GM18520 (cell line): ENCODE data around the gene NTN4.
"Not testable (repeated sequence)": the region's sequence is repeated elsewhere in the genome, so short reads cannot be mapped to it uniquely, and the experiment has no call there.

ENCODE experiments used
- ATAC-seq: cut with Tn5 transposase; IDR thresholded peaks from one replicate; pipeline ENCODE4 v1.9.1; 2021; ENCODE audit not compliant: unreplicated experiment

NTN4 gene

DNA sequence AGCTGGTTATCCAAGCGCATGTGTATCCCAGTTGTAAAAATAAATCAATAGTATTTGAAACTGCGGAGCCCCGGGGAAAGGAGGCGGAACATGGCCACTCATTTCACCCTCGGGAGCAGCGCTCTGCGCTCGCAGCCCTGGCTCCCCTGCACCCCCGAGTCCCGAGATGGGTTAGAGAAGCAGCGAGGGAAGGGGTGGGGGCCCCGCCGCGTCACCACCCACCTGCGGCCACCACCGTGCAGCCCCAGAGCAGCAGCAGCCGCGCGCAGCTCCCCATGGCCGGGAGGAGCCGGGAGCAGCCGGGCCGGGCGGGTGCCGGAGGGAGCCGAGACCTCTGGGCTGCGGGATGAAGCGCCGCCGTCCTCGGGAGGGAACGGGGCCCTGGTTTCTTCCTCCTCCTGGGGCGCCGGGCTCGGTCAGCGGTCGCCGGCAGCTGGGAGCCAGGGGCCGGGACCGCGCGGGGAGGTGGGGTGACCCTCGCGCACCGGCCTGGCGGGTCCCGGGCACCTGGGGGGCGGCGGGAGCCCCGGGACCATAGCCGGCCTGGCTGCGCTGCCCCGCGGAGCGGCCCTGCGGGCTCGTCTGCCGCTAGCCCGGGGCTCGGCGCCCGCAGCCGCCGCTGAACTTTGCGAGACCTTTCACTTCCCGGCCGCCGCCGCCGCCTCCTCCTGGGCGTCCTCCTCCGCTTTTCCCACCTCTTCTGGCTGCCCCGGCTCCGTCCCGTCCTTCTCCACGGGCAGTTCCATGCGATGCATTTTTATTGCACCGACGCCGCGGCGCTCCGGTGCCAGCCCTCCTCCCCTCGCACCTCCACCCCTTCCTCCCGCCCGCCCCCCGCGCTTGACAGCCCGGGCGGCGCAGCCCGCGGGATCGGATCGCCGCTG lies at the start of gene NTN4:
Gene NTN4 (minus strand): TSS at position 732 of the 884 bp plus-strand sequence. CDS start 455 bp downstream, at position 277.
- ATAC-seq, result no peak

DNA sequence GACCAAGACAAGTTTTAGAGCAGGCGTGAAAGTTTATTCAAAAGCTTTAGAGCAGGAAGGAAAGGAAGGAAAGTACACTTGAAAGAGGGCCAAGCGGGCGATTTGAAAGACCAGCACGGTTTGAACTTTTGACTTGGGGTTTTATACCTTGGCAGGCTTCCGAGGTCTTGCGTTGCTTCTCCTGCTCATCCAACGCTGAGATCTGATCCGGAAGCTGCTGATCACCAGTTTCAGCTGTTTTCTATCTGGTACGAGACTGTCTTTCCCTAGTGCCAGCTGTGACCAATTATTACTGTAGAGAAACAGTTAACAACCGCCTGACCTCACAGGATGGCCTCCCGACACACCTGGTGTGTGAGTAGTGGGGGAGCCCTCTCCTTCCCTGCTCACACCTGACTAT lies 47.6 kb upstream of the NTN4 start:
- ATAC-seq, result no peak

DNA sequence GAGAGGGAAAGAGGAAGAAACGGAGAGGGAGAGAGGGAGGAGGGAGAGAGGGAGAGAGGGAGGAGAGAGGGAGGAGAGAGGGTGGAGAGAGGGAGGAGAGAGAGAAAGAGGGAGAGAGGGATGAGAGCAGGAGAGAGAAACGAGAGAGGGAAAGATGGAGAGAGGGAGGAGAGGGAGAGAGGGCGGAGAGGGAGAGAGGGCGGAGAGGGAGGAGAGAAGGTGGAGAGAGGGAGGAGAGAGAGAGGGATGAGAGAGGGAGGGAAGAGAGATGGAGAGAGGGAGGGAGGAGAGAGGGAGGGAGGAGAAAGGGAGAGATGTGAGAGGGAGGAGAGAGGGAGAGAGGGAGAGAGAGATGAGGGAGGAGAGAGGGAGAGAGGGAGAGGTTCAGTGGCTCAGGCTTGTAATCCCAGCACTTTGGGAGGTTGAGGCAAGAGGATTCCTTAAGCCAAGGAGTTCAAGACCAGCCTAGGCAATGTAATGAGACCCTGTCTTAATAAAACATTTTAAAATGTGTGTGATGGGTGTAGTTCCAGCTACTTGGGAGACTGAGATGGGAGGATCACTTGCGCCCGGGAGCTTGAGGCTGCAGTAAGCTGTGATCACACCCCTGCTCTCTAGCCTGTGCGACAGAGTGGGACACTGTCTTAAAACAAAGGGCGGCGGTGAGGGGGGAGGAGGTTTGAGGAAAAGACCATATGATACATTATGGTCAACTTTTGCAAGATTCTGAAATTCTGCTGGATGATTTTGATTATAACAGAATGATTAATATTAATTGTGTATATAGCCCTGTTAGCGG lies 46.9 kb upstream of the NTN4 start:
- no peak for ATAC-seq

DNA sequence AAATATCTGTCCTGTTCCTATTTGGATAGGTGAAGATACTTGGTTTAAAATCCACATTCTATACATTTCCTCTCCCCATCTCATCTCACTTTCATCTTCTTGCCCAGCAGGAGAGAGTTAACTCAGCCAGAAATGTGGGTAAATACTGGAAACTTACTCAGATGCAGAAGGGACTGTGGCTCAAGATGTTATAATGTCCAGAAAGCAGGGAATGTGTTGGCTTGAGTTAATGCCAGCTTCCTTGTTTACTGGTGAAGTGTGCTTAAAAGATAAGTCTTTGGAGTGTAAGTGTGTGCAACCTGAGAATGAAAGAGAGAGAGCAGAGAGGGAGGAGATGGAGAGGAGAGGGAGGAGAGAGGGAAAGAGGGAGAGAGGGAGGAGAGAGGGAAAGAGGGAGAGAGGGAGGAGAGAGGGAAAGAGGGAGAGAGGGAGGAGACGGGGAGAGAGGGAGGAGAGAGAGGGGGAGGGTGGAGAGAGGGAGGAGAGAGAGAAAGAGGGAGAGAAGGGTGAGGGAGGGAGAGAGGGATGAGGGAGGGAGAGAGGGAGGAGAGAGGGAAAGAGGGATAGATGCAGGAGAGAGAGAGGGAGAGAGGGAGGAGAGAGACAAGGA lies 46.2 kb upstream of the NTN4 start:
- no peak for ATAC-seq

DNA sequence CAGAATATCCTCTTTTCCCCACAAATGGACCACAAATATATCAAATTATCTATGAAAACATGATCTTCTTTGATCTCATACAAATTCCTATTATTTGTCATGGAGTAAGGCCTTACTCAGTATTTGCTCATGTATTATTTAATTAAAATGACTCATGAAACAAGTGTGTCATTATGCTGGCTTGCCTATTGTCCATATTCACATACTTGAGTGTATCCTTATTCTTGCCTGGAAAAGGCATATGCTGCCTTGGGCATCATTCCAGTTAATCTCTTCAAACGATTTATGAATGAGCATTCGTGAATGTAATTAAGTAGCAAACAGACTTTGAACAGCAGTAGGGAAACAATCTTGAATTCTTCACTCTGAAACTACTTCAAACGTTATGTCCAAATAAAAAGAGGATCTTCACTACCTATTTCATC lies 45.6 kb upstream of the NTN4 start:
- no peak for ATAC-seq

DNA sequence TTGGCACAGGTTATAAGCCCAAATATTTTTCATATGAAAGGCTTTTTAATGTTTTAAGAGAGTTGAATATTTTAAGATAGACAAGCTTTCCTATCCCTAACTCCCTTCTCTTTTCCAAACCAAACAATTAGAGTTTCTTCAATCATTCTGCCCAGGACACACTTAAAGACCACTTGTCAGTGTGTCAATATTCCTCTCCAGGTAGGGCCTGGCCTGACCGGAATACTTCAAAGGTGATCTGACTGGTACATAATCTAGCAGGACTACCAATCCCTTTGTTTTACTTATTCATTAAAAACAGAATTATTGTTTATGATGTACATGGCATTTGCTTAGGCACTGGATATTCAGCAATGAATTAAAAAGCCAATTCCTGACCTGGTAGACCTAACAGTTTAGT lies 44.0 kb upstream of the NTN4 start:
- no peak for ATAC-seq

DNA sequence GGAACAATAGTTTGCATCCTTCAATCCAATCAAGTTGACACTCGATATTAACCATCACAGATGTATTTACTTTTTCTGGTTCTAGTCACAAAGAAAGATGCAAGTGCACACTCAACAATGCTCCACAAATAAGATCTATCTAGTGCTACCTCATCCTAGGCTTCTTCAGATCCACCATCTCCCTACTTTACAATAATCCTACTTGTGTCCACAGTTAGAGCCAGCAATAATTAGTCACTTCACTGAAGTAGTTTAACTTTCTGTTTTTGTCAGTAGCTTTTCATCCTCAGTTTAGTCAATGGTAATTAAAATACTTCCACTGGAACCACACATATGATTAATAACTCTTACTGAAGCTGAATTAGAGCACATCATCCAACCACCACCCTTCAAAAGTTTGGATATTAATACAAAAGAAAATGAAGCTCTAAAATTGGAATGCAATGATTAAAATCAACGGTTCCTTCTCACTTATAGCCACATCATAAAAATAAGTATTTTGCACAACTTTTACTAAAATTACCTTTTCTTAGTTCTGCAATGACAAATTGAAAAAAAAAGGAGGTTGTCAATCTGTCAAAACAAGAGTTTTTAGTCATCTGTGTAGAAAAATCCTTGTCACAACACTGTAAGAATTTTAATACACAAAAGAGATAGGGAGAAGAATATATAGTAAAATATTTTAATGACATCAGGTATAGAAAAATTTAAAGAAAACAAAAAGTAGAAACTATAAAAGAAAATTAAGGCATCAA lies 39.9 kb upstream of the NTN4 start:
- no peak for ATAC-seq

DNA sequence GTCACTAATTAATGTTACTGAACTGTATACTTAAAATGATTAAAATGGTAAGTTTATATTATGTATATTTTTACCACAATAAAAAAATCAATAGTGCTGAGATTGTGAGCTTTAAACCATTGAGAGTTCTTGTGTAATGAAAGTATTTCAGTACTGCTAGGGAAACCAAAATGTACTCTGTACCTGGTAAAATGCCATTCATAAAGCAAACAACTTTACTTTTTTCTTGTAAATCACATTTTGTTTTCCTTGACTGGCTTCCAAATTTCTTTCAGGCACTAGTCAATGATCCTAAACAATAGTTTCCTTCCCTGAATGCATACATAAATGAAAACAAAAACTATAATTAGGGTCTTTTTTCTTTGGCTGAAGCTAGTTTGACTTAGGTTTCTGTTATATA lies 38.8 kb upstream of the NTN4 start:
- ATAC-seq, result no peak

DNA sequence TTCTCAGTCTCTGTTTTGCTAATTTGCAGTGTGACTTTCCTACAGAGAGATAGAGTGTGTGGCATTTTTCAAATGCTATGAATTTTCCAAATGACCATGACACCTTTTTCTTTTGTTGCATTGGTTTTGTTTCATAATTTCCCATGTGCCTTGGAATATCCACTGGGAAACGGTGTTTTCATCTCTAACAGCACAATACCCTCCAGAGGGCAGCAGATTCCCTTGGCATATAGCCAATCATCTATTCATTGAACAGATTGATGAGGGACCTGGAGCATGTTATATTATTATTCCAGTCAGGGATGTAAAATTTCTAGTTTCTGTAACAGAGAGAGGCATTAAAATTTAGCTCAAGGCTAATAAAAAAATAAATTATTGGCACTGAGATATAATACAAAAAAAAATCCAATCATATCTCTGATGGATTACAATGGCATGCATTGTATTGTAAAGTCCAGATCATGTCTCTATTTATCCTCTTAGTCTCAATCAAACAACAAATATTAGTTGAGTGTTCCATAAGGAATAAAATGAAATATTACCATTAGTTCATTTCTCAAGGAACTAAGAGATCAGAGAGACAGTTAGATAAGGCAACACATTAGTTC lies 29.6 kb upstream of the NTN4 start:
- no peak for ATAC-seq

DNA sequence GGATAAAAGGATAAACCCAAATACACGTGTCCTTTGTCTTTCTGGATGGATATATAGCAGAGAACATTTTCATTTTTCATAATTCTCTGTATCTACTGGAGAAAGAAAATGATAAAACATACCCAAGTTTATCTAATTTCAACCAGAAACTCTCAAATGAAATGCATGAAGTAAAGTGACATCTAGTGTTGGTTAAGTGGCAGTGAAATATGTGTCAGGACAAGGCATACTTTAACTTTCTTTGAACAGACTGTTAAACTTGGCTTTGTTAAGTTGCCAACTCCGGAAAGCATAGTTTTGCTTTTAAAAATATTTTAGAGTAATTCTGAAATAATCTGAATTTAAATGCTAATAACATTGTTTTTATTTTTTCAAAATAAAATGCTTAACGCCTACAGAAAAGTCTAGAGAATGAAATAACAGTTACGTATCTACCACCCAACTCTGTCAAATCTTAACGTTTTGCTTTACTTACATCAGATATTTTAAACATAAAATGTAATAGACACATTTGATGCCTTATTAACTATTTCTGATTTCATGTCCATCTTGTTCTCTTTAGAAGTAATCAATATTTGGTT lies 25.2 kb upstream of the NTN4 start:
- ATAC-seq, result no peak

DNA sequence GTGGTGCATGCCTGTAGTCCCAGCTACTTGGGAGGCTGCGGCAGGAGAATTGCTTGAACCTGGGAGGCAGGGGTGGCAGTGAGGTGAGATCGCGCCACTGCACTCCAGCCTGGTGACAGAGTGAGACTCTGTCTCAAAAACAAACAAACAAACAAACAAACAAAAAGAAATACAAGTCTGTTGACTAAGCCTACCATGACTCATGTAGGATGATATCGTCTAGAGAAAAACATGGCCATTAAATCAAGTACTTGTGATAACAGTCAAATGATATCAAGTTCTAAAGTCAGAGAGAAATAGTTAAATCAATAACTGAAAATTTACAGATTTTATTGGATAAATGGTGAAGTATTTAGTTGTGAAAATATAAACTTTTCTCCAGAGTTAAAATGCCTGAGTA lies 21.6 kb upstream of the NTN4 start:
- not testable (repeated sequence) for ATAC-seq

DNA sequence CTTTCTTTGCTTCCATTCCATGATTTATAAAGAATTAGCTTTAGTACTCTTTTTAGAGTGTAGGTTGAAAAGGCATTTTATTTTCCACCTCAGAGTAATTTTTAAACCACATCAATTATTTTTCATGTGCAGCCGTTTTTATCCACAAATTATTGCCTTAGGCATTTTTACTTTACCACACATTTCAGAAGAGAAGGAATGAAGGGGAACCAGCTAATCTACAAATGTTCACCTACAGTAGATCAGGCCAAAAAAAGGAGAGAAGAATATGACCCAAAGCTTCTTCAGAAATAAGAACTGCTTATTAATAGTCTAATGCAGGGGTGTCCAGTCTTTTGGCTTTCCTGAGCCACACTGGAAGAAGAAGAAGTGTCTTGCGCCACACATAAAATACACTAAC lies 19.8 kb upstream of the NTN4 start:
- no peak for ATAC-seq

DNA sequence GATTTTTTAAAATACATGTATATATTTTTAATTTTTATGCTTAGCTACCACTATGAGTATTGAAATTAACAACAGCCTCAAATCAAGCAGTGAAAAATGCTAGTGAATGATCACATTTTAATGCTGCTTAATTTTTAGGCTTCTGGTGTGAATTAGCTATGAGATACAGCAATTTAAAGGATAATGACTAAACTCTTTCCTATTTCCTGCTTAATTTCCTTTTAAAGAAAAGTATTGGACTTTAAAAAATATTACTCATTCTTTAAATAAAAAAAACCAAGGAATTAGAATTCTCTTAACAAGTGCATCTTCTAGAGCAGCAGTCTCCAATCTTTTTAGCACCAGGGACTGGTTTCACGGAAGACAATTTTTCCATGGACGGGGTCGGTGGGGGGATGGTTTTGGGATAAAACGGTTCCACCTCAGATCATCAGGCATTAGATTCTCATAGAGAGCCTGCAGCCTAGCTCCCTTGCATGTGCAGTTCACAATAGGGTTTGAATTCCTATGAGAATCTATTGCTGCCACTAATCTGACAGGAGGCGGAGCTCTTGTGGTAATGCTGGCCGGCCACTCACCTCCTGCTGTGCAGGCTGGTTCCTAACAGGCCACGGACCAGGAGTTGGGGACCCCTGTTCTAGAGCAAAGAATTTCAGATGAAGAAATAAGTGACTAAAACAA lies 18.6 kb upstream of the NTN4 start:
- no peak for ATAC-seq

DNA sequence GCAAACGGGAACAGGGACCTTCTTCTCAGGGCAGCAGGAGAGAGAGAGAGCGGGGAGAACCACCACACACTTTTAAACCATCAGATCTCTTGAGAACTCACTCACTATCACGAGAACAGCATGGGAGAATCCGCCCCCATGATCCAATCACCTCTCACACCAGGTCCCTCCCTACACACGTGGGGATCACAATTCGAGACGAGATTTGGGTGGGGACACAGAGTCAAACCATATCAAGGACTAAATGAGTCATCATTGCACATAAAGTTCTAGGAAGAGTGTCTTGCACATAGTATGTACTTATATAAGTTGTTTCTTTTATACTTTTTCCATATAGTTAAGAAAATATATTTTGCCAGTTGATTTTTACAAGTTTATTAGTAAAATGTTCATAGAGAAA lies 17.6 kb upstream of the NTN4 start:
- no peak for ATAC-seq

DNA sequence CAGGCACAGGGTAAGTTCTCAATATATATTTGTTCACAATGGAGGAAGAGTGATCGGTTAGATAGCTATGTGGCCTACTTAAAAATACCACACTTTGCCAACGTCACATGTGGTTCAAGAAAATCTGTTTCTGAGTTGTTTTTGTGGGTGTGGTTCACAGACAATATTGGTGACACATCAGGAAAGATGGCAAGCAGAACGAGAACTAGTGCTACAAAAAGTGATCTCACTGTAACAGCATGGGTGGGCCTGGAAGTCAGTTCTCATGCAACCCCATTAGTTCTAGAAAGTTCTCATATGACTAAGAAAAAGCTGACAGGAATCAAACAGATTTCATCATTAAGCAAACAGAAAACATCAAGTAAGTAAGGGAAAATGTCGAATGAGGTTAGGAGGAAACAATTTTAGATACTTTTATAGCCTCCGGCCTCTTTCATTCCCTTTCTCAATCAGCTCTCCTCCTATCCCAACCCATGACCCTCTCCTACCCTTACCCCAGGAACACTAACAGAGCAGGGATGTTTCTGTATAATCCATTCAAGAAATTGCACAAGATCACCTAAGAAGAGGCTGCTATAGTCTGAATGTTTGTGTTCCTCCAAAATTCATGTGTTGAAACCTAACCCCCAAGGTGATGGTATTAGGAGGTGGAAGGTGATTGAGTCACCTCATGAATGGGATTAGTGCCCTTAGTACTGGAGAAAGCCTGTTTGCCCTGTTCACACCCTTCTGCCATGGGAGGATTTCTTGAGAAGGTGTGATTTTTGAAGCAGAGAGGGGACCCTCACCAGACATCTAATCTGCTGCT lies 15.5 kb upstream of the NTN4 start:
- ATAC-seq, result no peak

DNA sequence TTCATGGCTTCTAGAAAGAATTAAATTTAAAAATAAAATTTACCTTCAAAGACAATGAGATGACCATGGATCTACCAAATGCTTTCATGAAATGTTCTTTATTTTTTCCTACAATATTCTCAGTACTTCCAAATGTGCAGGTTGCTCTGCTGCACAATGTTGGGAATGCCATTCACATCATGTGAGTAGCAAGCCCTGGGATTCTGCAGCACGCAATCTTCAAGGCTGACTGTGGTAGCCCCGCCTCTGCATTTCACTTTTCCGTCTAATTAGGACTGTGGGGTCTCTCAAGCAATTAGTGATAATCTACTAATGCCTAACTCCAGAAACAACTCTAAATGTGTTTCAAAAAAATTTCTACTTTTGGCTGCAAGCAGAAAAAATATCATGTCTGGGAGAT lies 13.7 kb upstream of the NTN4 start:
- ATAC-seq, result no peak

DNA sequence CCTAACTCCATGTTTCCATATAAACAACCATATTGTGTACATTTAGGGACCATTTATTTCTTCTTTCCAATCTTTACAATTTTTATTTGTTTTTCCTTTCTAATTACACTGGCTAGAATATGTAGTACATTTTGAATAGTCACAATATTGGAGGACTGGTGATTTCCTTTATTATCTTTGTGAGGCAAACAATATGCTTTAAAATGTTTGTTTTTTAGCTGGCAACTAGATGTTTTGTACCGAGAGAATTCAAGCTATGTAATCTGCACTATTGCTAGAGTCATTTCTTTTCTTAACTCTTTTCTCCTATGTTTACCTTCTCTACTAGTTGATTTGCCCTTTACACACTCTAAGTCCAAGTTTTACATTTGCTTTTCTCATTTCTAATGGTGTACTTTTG lies 13.3 kb upstream of the NTN4 start:
- ATAC-seq, result no peak

DNA sequence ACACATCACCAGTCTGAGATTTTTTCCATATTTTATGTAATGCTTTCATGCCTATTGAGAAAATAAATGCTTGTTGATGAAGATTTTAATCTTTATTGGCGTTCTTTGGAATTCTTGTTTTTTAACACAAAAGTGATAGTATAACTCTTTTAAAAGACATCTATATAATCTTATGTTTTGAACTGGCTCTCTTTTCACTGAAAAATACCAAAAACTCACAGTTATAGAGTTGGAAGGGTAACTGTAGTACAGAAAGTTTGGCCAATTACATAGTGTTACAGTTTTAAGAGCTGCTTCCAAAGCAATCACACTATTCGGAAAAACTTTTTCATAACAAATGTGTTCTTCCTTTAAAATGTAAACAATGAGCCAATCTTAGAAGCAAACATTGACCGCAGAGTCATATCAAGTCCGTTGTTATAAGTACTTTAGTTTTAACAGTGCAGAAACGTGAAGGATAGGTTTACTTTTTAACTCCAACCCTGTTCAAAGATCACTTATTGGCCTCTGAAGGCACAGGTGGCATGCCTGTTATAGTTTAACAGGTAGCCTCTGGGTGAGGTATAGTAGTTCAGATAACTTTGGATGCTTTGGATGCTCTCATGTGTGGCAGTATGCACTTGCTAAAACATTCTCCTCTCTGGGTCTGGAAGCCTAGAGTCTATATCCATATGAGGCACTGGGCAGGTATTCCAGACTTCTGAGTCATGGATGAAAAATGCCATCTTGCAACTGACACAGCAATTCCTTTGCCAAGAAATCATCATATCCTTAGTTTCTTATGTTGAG lies 12.1 kb upstream of the NTN4 start:
- no peak for ATAC-seq
